Lung microvascular endothelial cell (primary cell): ENCODE results near the gene MEF2A. TPM values are rescaled to one million over a fixed set of nuclear protein-coding genes. Genes with fewer than 3 reads are reported as not detected.

Experiments
- DNase-seq, 2 donors: peaks; one replicate each; pipeline versions ENCODE4 v3.0.0 to v3.0.0-alpha.2; 2010; ENCODE audit warnings: low read depth in 2 of 2
- total RNA-seq: library from RNA; depleted of rRNA; stranded (reverse); fragments of >200 nt; gene quantifications from 2 replicates; pipeline ENCODE4 v1.2.1, GENCODE V29; 2014

MEF2A gene
- total RNA-seq, 1 donor from 2014 or later: 16.5 TPM

- DNase-seq: peak; percentile 27 to 37
These were observed 1.3 kb upstream of the MEF2A start for GRCh38 chr15:99564221-99565048.

GRCh38 chr15:99565049-99565298, 810 bp upstream of the MEF2A start:
- no peak for DNase-seq

- DNase-seq: peak; percentile 24 to 45
These were observed 543 bp downstream of the MEF2A start for GRCh38 chr15:99566157-99566897.

GRCh38 chr15:99568625-99569352, 3.0 kb downstream of the MEF2A start:
- DNase-seq: peak in 1 of 2 donors; percentile 25

GRCh38 chr15:99571299-99571698, 5.5 kb downstream of the MEF2A start:
- DNase-seq: no peak

- no peak for DNase-seq
These were observed 8.3 kb downstream of the MEF2A start for GRCh38 chr15:99574048-99574447.

GRCh38 chr15:99574502-99574901, 8.7 kb downstream of the MEF2A start:
- no peak for DNase-seq

GRCh38 chr15:99578809-99579208, 13.0 kb downstream of the MEF2A start:
- DNase-seq: no peak

- DNase-seq: no peak
These were observed 14.3 kb downstream of the MEF2A start for GRCh38 chr15:99580076-99580475.

- DNase-seq: no peak
These were observed 16.8 kb downstream of the MEF2A start for GRCh38 chr15:99582508-99582960.

GRCh38 chr15:99584081-99584600, 18.4 kb downstream of the MEF2A start:
- no peak for DNase-seq

- no peak for DNase-seq
These were observed 20.3 kb downstream of the MEF2A start for GRCh38 chr15:99586121-99586520.

- DNase-seq: no peak
These were observed 24.0 kb downstream of the MEF2A start for GRCh38 chr15:99589801-99590200.

- DNase-seq: no peak
These were observed 25.3 kb downstream of the MEF2A start for GRCh38 chr15:99590913-99591646.

GRCh38 chr15:99592145-99592791, 26.5 kb downstream of the MEF2A start:
- peak in 1 of 2 donors; percentile 60 for DNase-seq

GRCh38 chr15:99593070-99593469, 27.3 kb downstream of the MEF2A start:
- peak in 1 of 2 donors; percentile 7 for DNase-seq

GRCh38 chr15:99594916-99595315, 29.1 kb downstream of the MEF2A start:
- DNase-seq: no peak

- DNase-seq: no peak
These were observed 32.5 kb downstream of the MEF2A start for GRCh38 chr15:99598296-99598695.

GRCh38 chr15:99603828-99604227, 38.0 kb downstream of the MEF2A start:
- DNase-seq: peak in 1 of 2 donors; percentile 34

- DNase-seq: no peak
These were observed 39.1 kb downstream of the MEF2A start for GRCh38 chr15:99604865-99605264.

GRCh38 chr15:99605490-99605931, 39.7 kb downstream of the MEF2A start:
- DNase-seq: no peak
